ENCODE data around the gene RNF183.

Gene RNF183, protein sequence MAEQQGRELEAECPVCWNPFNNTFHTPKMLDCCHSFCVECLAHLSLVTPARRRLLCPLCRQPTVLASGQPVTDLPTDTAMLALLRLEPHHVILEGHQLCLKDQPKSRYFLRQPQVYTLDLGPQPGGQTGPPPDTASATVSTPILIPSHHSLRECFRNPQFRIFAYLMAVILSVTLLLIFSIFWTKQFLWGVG

DNA sequence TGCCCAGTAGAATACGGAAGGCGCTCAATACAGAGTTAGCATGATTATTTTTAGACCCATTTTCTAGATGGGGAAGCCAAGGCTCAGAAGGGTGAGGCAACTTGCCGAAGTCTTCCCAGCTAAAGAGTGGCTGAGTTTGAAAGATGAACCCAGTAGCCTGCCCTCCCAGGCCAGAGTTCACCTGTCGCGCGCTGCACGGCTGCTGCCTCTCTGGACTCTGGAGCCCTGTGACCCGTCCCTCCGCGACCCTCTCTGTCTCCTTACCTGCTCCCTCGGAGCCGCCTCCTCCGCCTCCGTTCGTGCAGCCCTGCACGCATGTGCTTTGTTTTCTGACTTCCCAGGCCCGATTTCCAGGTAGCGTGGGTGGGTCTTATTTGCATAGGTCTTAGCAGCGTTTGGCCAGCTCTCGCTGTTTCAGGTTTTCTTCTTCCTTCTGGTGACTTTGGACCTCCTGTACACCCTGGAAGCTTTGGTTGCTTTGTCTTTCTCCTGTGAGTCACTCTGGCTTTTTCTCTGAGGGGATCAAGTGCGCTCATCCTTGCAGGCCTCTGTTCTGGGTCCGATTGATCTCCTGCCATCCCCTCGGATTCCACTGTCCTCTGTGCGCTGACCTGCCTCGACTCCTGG lies at the start of gene RNF183:
Gene RNF183 (minus strand): TSS at position 585 of the 627 bp plus-strand sequence. CDS start 5,192 bp downstream, outside the sequence.
- no peak for DNase-seq

DNA sequence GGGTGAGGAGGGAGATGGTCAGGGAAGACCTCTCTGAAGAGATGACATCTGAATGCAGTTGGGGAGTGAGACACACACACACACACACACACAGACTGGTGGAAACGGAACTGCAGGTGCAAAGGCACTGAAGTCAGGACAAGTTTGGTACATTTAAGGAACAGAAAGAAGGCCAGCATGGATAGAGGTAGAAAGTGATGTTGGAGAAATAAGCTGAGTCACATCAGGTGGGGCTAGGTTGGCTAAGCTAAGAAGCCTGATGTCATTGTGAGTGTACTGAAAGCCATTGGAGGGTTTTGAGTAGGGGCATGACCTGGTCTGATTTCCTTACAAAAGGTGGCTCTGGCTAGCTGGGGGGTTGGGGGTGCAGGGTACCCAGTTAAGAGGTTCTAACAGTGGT lies 49.2 kb upstream of the RNF183 start:
- no peak for DNase-seq

DNA sequence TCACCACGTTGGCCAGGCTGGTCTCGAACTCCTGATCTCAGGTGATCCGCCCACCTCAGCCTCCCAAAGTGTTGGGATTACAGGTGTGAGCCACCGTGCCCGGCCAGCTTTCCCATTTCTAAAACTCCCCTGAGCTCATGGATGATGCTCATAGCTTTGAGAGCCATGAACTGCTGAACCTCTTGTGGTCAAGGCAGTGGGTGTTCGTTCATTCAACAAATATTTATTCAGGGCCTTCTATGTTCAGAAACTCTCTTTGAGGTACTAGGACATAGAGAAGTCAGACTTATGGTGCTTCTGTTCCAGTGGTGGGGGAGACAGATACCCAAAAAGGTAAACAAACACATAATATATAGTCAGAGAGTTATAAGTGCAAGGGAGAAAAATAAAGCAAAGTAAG lies 48.8 kb upstream of the RNF183 start:
- DNase-seq: no peak

DNA sequence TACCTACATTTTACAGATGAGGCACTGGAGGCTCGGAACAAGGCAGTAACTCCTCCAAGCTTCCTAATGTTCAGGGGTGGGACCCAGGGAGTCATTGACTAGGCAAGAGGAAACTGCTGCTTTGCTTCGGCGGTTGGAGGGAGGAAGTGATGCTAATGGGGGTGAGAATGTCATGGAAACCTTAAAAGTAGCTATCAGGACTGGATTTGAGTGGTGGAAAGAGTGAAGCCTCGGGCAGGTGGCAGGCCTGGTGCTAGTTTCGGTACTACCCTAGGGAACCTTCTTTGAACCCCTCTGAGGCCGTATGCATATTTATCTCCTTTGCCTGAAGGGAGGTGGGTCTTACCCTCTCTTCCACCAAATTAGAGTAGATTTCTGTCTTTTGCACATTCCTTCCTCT lies 47.8 kb upstream of the RNF183 start:
- no peak for DNase-seq

DNA sequence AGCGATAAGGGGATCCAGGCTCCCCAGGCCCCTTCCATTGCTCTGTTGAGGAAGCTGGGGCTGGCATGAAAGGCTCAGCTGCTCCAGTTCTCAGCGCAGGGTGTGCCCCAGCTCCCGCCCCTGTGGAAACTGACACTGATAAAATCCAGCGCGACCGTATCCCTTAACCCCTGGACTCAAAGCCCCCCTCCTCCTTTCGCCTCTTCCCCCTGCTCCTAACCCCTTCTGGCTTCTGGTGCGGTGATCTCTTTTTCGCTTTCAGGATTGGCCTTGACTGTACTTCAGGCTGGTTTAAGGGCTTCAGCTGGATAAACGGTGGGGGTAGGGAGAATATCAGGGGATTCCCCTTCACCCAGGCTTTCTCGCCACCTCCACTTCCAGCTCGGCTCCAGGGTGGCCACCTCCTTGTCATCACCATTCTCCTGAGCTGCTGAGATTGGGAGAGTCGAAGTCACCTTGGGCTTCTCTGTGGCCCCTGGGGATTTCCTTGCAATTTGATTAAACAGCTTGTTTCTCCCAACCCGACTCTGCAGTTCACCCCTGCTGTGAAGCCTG lies 47.0 kb upstream of the RNF183 start:
- no peak for DNase-seq

DNA sequence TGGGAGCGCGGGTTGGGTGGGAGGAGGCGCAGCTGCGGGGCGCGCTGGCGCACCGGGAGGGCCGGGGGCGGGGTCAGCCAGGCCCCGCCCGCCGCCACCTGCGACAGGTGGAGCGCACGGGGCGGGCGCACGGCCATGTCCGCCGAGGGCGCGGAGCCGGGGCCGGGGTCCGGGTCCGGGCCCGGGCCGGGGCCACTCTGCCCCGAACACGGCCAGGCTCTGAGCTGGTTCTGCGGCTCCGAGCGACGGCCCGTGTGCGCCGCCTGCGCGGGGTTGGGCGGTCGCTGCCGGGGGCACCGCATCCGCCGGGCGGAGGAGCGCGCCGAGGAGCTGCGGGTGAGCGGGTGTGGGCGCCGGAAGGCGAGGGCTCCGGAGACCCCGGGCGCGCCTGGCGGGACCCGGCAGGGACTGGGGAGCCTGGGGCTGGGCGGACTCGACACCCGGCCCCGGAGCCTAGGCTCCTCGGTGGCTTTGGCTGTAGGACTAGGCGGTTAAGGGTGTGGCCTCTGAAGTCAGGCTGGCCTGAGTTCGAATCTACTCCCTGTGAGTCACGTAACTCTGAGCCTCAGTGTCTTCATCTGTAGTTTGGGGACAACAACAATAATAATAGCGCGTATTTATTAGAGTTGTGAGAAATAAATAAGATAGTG lies 46.4 kb upstream of the RNF183 start, which contains the start of gene BSPRY:
Gene BSPRY (plus strand): TSS at position 97 of the 650 bp plus-strand sequence. CDS start 39 bp downstream, at position 136.
- DNase-seq: peak; percentile 68

DNA sequence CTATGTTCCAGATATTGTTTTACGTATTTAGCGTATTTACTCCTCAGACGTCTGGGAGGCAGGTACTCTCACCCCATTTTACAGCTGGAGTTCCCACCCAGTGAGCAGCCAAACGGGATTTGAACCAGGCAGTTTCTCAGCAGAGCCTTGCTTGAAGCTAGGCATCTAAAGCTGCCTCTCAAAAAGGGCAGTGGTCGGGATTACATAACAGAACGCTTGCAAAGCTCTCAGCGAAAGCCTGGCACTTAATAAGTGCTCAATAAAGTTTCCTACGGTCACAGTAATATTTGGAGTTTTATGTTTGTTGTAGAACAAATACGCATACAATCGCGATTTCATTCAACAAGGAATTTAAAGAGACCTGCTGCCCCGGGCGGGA lies 45.9 kb upstream of the RNF183 start:
- DNase-seq: no peak

DNA sequence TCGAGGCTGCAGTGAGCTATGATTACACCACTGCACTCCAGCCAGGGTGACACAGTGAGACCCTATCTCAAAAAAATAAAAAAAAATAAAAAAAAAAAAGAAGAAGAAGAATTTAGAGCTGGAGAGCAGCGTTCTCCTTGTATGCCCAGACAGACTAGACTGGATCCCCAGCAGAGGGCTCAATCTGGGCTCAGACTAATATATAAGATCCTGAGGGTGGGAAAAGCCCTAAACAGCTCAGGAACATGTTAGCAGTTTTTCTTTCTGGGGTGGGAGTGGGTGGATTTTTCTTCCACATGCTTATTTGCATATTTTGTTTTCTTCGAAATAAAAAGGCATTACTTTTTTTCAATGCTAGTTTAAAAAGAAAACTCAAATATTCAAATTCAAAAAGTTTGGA lies 45.3 kb upstream of the RNF183 start:
- DNase-seq: no peak

DNA sequence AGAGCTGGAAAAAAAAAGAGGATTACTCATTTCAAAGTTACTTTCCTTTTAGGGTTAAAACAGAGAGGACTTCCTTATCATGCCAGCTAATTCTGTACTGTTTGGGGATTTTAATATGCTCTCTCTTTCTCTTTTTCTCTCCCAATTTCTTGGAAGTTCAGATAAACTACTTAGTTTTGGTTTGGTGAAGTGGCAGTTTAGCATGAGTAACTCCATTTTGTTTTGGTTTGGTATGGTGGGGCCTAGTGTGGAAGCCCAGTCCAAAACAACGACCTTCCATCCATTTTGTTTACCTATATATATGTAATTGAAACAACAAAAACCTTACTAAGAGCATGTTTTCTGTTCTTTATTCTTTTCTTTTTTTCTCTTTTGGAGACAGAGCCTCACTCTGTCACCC lies 42.5 kb upstream of the RNF183 start:
- no peak for DNase-seq

DNA sequence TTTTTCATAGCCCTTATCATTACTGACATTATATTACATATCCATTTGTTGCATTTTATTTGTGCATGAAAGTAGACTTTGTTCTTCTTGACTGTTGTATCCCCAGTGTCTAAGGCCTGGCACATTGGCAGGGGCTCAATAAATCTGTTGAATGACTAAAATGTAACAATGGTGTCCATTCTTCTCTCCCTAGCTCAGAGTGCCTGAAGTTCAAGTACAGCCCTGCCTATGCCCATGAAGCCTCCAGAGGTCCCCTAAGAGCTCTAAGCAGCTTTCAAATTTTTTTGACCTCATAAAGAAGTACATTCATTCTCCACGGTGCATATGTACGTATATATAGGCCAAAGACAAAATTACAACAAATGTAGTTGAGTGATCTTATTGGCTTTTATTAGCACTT lies 42.0 kb upstream of the RNF183 start:
- DNase-seq: no peak

DNA sequence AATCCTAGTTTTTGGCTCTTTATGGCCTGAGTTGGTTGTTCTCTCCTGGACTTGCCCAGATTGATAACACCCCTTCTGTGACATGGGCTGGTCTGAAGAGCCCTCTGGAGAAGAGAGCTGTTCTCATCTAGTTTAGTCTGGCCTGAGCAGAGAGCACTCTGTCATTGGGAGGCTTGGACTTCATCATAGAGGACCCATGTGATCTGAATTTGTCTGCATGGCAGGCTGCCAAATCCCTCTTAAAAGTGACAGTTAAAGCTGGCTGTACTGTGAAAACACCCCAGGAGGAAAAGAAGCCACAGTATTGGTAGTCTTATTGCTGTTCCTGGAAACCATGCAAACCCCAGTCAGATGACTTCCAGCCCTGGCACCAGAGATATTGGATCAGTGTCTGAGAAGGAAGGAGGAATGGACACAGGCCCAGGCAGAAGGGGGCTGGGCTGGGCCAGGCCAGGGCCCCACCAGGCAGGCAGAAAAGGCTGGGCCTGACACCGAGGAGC lies 40.6 kb upstream of the RNF183 start:
- DNase-seq: no peak

DNA sequence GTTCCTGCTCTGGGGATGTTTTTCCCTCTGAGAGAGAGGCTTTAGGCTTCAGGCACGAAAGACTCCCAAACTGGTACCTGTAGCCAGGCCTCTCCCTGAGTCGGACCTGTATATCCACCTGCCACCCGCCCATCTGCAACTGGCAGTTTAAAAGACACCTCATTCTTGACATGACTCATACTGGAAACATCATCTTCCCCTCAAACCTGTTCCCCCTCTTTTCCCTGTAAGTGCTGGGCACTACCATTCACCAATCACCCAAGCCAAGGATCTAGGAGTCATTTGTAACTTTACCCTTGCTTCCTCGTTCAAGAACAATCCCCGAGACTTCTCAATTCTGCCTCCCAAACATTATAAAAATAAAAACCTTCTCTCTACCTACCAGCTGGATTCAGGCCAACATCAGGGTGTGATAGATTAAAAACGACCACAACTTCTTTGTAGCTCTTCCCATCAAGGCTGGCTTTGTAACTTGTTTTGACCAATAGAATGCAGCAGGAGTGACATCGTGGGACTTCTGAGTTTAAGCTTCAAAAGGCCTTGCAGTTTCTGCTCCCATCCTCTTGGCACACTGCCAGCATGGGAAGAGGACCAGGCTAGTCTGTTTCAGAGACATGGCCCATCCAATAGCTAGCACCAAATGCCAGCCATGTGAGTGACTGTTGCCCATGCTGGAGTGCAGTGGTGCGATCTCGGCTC lies 38.7 kb upstream of the RNF183 start:
- no peak for DNase-seq

DNA sequence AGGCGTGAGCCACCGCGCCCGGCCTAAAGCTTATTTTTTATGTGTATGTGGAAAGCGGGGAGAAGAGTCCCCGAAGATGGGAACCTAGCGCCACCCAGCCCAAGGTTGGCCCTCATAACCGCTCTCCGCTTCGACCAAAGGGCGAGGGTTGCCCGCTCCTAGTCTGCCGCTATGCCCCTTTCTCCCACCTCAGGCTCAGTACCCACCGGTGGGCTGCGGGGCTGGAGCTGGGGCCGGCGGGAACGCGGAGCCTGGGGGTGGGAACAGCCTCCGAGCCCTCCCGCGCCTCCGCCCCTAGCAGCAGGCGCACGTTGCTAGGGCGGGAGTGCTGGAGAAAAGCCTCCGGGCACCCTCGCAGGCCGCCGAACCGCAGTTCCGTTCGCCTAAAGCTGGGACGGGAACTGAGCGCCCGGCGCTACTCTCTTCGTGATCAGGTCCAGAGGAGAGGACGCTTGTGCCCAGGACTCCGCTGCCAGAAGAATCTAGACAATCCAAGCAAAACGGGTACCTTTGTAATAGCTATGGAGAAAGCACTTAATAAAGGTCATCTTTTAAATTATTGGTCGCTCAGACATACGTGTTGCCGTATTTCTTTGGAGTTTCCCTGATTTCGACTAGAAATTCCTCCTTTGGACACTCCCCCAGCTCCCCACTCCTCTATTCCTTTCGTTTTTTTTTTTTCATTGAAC lies 37.0 kb upstream of the RNF183 start, which contains the start of gene WDR31:
Gene WDR31 (minus strand): TSS at position 265 of the 689 bp plus-strand sequence. CDS start 8,253 bp downstream, outside the sequence.
- peak; percentile 91 for DNase-seq

DNA sequence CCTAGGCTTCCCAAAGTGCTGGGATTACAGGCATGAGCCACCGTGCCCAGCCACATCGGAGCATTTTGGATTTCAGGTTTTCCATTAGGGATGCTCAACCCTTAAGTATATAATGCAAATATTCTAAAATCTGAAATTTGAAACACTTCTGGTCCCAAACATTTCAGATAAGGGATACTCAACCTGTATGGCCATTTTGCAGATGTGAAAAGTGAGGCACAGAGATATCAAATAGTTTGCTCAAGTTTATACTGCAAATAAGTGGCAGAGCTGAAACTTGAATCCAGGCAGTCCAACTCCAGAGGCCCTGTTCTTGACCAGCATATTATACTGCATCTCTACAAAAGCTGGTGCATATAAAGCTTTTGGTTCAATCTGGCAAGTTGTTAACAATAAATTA lies 34.5 kb upstream of the RNF183 start:
- no peak for DNase-seq

DNA sequence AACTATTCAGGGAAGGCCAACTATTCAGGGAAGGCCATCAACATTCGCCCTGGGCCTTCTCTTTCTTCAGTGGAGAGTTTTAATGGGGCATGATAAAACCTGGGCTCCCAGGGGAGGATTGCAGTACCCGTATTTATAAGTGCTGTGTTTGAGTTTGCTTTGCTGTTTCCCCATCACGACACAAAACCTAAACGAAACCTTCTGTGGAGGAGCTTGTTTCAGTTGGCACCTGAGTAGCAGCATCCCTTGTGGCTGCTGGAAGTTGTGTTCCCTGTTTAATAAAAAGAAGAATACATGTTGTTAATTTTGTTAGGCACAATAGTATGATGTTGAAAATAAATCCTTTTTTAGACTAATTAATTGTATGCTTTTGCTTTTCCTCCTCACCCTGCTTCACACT lies 28.6 kb upstream of the RNF183 start:
- no peak for DNase-seq

DNA sequence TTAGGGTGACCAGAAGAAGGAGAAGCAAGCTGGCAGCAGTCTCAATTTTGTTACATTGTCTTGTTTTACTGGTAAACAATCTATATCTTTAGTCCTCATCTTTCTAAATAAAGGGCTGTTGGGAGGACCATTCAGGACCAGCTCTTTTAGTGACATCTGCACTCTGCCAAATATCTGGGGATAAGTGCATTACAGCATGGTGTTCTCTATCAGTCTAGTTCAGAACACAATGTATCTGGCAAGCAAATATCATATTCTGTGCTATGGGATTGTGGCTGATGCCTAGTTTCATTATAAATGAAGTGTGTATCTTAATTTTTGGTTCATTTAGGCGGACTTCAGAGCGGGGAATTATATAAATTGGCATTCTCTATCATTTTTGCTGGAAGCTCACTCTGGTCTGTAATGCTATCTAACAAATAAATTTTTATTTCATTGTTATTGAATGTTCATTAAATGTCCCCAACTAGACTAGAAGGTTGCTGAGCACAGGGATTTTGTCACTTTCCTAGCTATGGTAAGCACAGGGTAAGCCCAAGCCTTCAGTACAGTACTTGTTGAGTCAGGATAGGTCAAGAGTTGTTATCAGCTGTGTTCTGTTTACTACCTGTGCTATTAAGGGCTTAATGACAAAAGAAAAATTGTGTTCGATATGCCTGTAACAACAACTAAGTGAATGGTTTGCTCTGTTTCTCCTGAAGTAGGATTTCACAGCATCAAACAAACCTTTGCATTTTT lies 25.0 kb upstream of the RNF183 start:
- no peak for DNase-seq

DNA sequence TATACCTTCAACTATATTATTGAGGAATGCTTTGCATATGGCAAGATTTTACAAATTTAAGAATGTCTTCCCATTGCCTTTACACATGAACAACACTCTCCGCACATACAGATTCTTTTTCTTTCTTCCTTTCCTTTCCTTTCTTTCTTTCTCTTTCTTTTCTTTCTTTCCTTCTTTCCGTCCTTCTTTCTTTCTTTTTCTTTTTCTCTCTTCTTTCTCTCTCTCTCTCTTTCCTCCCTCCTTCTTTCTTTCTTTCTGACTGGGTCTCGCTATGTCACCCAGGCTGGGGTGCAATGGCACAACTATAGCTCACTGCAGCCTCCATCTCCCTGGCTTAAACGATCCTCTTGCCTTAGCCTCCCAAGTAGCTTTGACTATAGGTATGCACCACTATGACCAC lies 23.1 kb upstream of the RNF183 start:
- no peak for DNase-seq

DNA sequence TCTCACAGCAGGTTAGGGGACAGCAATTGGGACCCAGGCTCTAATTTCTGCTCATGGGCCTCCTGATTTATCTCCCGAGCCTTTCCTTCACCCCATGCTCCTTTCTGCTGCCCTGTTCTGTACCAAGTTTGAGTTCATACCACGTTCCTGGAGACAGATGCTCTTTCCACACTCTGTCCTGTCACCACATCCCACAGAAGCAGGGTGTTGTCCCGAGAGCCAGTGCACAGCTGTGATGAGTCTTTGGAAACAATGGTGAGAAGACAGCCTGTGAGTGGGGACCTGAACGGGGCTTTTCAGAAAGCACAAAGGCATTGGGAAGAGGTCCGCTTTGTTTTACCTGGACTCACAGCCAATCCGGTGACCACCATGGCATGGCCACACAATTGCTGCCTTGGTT lies 19.5 kb upstream of the RNF183 start:
- no peak for DNase-seq

DNA sequence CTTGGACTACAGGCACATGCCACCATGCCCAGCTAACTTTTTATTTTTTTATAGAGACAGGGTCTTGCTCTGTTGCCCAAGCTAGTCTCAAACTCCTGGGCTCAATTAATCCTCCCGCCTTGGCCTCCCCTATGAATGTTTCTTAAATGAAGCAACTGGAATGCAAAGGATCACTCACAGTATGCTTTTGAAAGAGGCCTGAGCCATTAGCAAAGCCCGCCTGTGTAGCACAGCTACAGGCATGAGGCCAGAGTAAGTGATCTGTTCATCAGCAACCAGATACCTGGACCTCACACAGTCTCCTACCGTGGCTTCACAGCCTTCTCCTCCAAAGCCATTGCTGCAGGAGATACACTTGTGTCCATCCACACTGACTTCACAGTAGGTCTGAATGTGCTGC lies 16.9 kb upstream of the RNF183 start:
- no peak for DNase-seq

DNA sequence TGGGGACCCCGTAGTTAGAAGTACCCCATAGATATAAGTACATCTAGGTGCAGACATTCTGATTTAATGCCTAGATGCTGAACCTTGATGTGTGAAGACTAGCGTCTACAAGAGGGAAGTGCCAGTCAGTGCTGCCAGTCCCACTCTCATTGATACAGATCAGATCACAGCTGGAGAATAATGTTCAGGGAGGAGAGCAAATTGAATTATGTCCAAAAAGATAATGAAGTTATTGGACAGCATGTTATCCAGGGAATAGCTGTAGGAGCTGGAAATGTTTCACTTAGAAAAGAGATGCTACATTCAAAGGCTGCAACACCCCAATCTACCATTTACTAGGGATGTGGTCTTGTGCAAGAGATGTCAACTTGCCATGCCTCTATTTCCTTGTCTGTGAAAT lies 15.9 kb upstream of the RNF183 start:
- DNase-seq: no peak

DNA sequence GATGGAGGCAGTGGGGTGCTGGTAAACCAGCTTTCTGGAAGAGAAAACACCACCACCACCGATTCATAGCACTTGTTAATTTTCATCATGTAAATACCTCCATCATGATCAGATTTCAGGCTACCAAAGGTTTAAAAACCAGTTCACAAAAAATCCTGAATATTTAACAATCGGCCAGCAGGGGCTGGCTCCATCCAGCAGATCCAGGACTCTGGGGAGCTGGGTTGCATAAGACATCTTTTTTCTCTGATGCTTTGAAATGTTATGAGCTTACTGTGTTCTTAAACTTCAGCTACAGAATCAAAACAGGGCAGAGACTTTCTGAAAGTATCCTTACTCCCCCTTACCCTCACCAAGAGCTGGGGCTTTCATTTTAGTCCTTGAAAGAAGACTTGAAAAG lies 14.6 kb upstream of the RNF183 start:
- DNase-seq: no peak

DNA sequence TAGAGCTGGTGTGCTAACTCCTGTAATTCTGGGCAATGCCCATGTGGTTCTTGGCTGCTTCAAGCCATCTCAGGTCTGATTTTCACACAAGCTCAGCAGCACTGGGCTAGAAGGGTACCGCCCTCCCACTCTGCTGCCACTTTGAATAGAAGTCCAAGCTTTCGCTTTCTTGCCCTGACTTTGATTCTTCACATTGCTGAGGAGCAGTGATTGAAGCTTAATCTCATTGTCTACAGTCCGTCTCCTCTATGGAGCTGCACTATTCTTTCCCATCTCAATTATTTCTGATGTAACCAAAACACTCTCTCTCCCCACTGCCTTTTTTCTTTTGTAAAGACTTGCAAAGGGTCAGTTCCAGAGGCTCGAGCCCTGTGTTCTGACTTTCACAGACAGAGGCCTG lies 12.9 kb upstream of the RNF183 start:
- DNase-seq: no peak
